IPS-18c (cell line): ENCODE results near the gene INHBC.
A peak's percentile ranks its signal among the peaks of the same experiment; 100 is the strongest.
"Not testable (repeated sequence)": the region's sequence is repeated elsewhere in the genome, so short reads cannot be mapped to it uniquely, and the experiment has no call there.

Experiments
- H3K4me3 ChIP-seq: 2 replicates; pipeline ENCODE4 v1.7.0; 2013; ENCODE audit warnings: low read depth, mild to moderate bottlenecking, low read length, moderate library complexity; ENCODE audit not compliant: insufficient read depth
- H3K9me3 ChIP-seq: one replicate; pipeline ENCODE4 v1.6.1; 2013; ENCODE audit warnings: mild to moderate bottlenecking, low read length, moderate library complexity; ENCODE audit not compliant: control insufficient read depth, insufficient read depth

The INHBC gene

GRCh38 chr12:57487597-57488401 is 53.2 kb downstream of the INHBC start, which contains the start of gene MARS1:
TSS of gene MARS1 (plus strand) at chr12:57488068. CDS start at chr12:57488091, 23 bp downstream.
- H3K4me3 ChIP-seq, result peak within 1 kb of the TSS; percentile 87

GRCh38 chr12:57488402-57489156 is 54.0 kb downstream of the INHBC start:
- Histone ChIP-seq H3K4me3 (peak overlapping the region; percentile 87), H3K9me3 (peaks cover 2% of the 10 kb centered on the region)

More at GRCh38 chr12:57487597-57488401, 53.2 kb downstream of the INHBC start, which contains the start of gene MARS1:
- peaks cover 2% of the 10 kb centered on the region for H3K9me3 ChIP-seq

DNA sequence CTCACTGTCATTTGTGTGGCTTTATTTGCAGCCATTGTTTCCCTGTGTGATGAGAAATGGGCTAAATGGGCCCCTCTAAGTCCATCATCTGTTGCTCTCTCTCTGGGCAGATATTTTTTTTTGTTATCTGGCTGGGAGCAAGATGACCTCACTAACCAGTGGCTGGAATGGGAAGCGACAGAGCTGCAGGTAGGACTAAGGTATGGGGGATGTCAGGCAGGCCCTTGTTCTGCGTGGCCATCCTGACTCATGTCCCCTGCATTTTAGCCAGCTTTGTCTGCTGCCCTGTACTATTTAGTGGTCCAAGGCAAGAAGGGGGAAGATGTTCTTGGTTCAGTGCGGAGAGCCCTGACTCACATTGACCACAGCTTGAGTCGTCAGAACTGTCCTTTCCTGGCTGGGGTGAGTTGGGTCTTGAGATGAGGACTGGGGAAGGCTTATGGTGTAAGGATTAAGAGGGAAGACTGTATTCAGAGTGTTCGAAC is 54.6 kb downstream of the INHBC start:
- Histone ChIP-seq H3K9me3 (peaks cover 2% of the 10 kb centered on the region), H3K4me3 (peak overlapping the region; percentile 87)

GRCh38 chr12:57490126-57490525 is 55.5 kb downstream of the INHBC start:
- Histone ChIP-seq H3K4me3 (no peak overlapping the region), H3K9me3 (peaks cover 2% of the 10 kb centered on the region)

- Histone ChIP-seq H3K9me3 (peaks cover 2% of the 10 kb centered on the region), H3K4me3 (no peak overlapping the region)
Observed at GRCh38 chr12:57491393-57492280, 57.1 kb downstream of the INHBC start.

DNA sequence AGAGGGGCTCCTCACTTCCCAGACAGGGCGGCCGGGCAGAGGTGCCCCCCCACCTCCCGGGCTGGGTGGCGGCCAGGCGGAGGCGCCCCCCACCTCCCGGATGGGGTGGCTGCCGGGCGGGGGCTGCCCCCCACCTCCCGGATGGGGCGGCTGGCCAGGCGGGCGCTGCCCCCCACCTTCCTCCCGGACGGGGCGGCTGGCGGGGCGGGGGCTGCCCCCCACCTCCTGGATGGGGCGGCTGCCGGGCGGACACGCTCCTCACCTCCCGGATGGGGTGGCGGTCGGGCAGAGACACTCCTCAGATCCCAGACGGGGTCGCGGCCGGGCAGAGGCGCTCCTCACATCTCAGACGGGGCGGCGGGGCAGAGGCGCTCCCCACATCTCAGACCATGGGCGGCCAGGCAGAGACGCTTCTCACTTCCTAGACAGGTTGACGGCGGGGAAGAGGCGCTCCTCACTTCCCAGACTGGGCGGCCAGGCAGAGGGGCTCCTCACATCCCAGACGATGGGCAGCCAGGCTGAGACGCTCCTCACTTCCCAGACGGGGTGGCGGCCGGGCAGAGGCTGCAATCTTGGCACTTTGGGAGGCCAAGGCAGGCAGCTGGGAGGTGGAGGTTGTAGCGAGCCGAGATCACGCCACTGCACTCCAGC is 60.6 kb downstream of the INHBC start:
- not testable (repeated sequence) for H3K9me3 ChIP-seq, H3K4me3 ChIP-seq

- Histone ChIP-seq H3K9me3 (peaks cover 6% of the 10 kb centered on the region), H3K4me3 (no peak overlapping the region)
Observed at GRCh38 chr12:57496822-57497221, 62.2 kb downstream of the INHBC start.

- Histone ChIP-seq H3K4me3 (no peak overlapping the region), H3K9me3 (peaks cover 6% of the 10 kb centered on the region)
Observed at GRCh38 chr12:57497223-57498131, 62.9 kb downstream of the INHBC start.

- Histone ChIP-seq H3K4me3 (no peak overlapping the region), H3K9me3 (peaks cover 4% of the 10 kb centered on the region)
Observed at GRCh38 chr12:57498132-57498502, 63.5 kb downstream of the INHBC start.

DNA sequence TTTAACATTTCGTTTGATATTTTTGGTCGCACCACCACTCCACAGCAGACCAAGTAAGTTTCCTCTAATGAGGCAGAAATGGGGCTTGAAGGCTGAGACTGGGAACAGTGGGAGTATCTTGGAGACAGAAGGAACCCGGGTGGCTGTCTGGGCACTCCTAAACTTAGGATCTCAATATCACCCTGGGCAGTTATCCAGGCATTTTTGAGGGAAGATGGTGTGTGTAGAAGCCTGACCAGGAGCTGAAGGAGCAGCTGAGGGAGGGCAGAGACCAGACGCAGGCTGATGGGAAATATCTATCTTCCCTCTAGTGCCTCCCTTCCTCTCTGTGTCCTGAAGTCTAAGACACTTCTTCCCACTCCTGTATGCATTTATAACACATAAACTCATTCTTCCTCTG is 64.0 kb downstream of the INHBC start:
- peaks cover 4% of the 10 kb centered on the region for H3K9me3 ChIP-seq
- H3K4me3 ChIP-seq, result no peak overlapping the region

DNA sequence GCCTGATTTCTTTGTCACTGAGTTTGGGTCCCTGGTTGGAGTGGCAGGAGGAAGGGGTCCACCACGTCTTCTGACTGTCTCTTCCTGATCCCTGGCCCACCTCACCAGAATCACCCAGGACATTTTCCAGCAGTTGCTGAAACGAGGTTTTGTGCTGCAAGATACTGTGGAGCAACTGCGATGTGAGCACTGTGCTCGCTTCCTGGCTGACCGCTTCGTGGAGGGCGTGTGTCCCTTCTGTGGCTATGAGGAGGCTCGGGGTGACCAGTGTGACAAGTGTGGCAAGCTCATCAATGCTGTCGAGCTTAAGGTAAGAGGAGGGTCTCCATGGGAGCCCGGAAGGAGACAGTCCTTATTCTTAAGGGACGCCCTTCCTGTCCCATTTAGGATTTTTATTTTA is 65.6 kb downstream of the INHBC start:
- peaks cover 4% of the 10 kb centered on the region for H3K9me3 ChIP-seq
- no peak overlapping the region for H3K4me3 ChIP-seq
